Measurements from ENCODE around the gene S100A8. TPM values are rescaled to one million over a fixed set of nuclear protein-coding genes. Genes with fewer than 3 reads are reported as not detected.

S100A8 gene
- total RNA-seq, 2 donors from 2014 or later, result 112 to 201 TPM

Other genes starting within 250 kb of the S100A8 start
- not detected for gene SPRR2G, start 240.2 kb downstream of the S100A8 start, total RNA-seq
- not detected for gene LELP1, start 187.6 kb downstream of the S100A8 start, total RNA-seq
- not detected for gene PRR9, start 173.5 kb downstream of the S100A8 start, total RNA-seq
- gene LORICRIN, start 131.4 kb downstream of the S100A8 start, total RNA-seq, result not detected
- not detected for gene PGLYRP3, start 78.1 kb downstream of the S100A8 start, total RNA-seq
- gene PGLYRP4, start 42.2 kb downstream of the S100A8 start, total RNA-seq, result not detected
- 100 to 1,000 TPM; 184 to 529 TPM for gene S100A9, start 33.2 kb downstream of the S100A8 start, total RNA-seq
- 1 to 10 TPM; 5.2 to 8.8 TPM for gene S100A12, start 15.5 kb downstream of the S100A8 start, total RNA-seq
- gene S100A7A, start 25.4 kb upstream of the S100A8 start, total RNA-seq, result not detected
- gene S100A7, start 69.6 kb upstream of the S100A8 start, total RNA-seq, result not detected
- 100 to 1,000 TPM; 449 to 518 TPM for gene S100A6, start 144.9 kb upstream of the S100A8 start, total RNA-seq
- gene S100A5, start 149.9 kb upstream of the S100A8 start, total RNA-seq, result not detected
- 100 to 1,000 TPM; 206 to 332 TPM for gene S100A4, start 154.7 kb upstream of the S100A8 start, total RNA-seq
- 1 to 10 TPM in 1 of 2 donors, under 1 TPM in 1; 0.77 to 3.3 TPM for gene S100A3, start 158.2 kb upstream of the S100A8 start, total RNA-seq
- under 1 TPM in 1 of 2 donors, not detected in 1; 0.84 TPM for gene S100A2, start 174.8 kb upstream of the S100A8 start, total RNA-seq
- gene S100A16, start 222.1 kb upstream of the S100A8 start, total RNA-seq, result 10 to 100 TPM; 48.2 to 64.7 TPM
- 1 to 10 TPM; 1.8 to 5.8 TPM for gene S100A14, start 225.3 kb upstream of the S100A8 start, total RNA-seq
- gene S100A13, start 236.4 kb upstream of the S100A8 start, total RNA-seq, result 100 to 1,000 TPM; 169 to 197 TPM
- 1,000 to 10,000 TPM; 1,254 to 1,508 TPM for gene S100A1, start 237.4 kb upstream of the S100A8 start, total RNA-seq
- 10 to 100 TPM; 60.1 to 61.9 TPM for gene CHTOP, start 243.0 kb upstream of the S100A8 start, total RNA-seq

All from left cardiac atrium (tissue), 2 donors.